A673 (cell line): ENCODE results near the gene PRICKLE3.

ENCODE experiments used
- EZH2 ChIP-seq: fragments of 200-600 bp; sonication (generic); IDR thresholded peaks from 2 replicates; pipeline ENCODE4 v1.6.1; 2017; ENCODE audit warnings: borderline replicate concordance, low read depth, mild to moderate bottlenecking, mixed read lengths, antibody characterized with exemption, low read length; ENCODE audit not compliant: poor library complexity, severe bottlenecking
- TF ChIP-seq, protein P1 (sequence below): fragments of 300-800, 200-600 bp; sonication (generic); conservative IDR thresholded peaks from 2 replicates; pipeline ENCODE4 v1.5.1; 2017; ENCODE audit warnings: low read depth, mild to moderate bottlenecking, antibody characterized with exemption, low read length, moderate library complexity, mixed read lengths

DNA sequence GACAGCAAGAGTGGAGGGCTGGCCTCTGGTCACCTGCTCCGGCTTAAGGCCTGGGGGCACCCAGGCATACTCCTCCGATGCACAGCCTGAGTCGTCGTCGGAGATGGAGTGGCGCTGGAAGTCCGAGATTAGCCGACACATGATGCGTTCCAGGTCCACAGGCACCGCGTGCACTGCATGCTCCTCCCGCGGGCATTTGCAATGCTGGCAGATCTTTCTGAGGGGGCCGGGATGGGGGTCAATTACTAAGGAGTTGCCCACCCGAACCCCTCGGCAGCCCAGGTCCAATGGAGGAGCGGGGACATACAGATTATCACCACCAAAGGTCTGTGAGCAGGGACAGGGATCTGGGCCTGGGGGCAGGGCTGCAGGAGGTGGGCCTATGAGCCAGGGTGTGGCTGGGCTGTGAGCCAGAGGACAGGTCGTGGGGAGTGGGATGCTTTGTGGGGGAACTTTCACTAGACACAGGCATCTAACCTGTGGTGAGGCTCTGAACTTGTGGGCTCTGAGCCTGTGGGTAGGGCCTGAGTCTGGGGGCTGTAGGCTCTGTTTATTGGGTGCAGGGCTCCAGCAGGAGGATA, 2.4 kb downstream of the PRICKLE3 start:
- TF ChIP-seq, protein P1, sequence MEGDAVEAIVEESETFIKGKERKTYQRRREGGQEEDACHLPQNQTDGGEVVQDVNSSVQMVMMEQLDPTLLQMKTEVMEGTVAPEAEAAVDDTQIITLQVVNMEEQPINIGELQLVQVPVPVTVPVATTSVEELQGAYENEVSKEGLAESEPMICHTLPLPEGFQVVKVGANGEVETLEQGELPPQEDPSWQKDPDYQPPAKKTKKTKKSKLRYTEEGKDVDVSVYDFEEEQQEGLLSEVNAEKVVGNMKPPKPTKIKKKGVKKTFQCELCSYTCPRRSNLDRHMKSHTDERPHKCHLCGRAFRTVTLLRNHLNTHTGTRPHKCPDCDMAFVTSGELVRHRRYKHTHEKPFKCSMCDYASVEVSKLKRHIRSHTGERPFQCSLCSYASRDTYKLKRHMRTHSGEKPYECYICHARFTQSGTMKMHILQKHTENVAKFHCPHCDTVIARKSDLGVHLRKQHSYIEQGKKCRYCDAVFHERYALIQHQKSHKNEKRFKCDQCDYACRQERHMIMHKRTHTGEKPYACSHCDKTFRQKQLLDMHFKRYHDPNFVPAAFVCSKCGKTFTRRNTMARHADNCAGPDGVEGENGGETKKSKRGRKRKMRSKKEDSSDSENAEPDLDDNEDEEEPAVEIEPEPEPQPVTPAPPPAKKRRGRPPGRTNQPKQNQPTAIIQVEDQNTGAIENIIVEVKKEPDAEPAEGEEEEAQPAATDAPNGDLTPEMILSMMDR, result no peak
- TF ChIP-seq EZH2, result no peak
